Stimulated activated CD4-positive, alpha-beta T cell treated with anti-CD3 and anti-CD28 coated beads, Interleukin-1b, Interleukin-23, amount 100 ng/mL, for 4 hours (primary cell): ENCODE data around the gene RAVER2.
"Not testable (repeated sequence)": the region's sequence is repeated elsewhere in the genome, so short reads cannot be mapped to it uniquely, and the experiment has no call there.

Source experiments
- DNase-seq, 2 donors: peaks; one replicate each; pipeline ENCODE4 v3.0.0-alpha.2; 2020; ENCODE audit warnings: low read depth in 2 of 2

RAVER2 gene

DNA sequence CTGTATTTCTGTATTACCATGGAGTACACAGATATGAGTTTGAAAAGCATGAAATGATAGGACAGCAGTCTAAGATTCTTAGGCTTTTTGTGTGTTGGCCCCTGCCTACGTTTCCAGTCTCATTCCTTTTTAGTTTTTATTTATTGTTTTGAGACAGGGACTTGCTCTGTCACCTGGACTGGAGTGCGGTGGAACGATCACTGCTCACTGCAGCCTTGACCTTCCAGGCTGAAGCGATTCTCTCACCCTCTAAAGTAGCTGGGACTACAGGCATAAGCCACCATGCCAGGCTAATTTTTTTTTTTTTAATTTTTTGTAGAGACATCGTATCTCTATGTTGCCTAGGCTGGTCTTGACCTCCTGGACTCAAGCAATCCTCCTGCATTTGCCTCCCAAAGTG lies 3.8 kb downstream of the RAVER2 start:
- DNase-seq, result no peak

DNA sequence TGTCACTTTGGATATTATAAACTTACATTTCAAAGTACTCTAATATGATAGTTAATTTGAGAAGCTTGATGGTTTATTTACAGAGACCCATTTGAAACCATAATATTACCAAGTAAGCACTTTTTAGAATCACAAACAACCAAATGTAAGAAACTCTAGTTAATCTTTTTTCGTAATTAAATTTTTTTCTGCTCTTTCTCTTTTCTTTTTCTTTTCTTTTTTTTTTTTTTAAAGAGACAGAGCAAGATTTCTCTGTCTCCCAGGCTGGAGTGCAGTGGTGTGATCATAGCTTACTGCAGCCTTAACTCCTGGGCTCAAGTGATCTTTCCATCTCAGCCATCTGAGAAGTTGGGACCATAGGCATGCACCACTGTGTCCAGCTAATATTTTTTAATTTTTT lies 5.2 kb downstream of the RAVER2 start:
- DNase-seq, result no peak

DNA sequence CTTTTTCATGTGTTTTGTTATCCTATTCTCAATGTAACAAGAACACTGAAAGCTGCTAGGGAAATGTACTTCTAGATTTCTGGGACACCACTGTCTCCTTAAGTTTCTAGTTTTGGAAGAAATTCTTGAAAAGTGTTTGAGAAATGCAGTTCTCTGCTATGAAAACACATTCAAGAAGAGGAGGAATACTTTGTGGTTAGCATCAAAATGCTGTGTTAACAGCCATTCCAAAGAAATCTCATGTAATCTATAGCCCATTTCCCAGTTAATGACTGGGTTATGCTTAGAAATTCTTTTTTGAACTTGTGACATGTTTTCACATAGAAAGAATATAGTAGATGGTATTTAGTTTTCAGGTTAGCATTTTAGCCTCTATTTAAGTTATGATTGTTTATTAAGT lies 6.0 kb downstream of the RAVER2 start:
- no peak for DNase-seq

DNA sequence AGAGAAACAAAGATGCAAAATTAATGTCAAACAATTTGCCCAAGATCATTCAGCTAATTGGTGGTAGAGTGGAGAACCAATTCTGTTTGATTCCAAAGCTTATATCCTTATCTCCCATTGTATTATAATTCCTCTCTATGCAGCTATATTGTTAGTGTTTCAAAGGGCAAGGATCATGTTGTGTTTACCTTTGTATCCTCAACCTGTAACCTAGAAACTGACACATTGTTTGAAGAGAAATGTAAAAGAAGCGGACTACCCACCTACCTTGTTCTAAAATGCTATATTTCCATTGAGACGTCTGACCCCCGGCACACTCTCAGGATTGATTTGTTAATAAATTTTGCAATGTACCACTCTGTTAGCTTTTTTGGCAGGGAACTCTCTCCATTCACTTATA lies 9.3 kb downstream of the RAVER2 start:
- no peak for DNase-seq

DNA sequence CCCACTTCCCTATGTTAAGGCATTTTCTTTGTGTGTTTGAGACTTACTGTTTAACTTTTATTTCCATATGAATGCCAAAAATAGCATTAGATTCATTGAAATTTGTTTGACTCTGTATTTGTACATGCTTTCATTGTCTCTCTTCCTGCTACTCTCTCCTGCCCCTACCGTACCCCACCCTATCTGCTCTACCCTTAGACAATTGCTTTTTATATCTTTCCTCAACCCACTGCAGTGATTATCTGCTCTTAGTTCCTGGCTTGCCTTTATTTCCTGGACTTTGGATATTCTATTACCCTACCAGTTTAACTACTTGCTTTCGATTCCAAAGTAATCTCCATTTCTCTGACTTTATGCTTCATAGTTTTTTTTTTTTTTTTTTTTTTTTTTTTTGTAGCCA lies 10.5 kb downstream of the RAVER2 start:
- DNase-seq, result no peak

DNA sequence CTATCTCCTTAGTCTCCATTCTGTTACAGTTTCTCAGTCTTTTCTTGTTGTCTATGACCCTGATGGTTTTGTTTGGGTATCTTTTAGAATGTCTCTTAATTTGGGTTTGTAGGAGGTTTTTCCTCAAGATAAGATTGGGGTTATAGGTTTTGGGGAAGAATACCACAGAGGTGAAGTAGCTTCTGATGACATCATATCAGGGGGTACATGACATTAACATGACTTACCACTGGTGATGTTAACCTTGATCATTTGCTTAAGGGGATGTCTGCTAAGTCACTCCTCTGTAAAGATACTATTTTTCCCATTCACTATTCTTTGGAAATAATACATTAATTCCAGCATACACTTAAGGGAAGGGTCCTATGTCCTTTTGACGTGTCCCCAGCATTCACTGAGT lies 11.9 kb downstream of the RAVER2 start:
- no peak for DNase-seq

DNA sequence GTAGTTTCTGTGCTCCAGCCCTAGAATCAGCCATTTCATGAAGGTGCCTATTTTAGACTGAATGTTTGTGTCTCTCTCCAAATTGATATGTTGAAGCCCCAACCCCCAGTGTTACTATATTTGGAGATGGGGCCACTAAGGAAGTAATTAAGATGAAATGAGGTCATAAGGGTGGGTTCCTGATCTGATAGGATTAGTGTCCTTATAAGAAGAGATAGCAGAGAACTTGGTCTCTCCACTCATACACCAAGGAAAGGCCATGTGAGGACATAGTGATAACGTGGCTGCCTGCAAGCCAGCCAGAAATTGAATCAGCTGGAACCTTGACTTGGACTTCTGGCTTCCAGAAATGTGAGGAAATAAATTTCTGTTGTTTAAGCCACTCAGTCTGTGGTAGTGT lies 12.3 kb downstream of the RAVER2 start:
- DNase-seq, result no peak

DNA sequence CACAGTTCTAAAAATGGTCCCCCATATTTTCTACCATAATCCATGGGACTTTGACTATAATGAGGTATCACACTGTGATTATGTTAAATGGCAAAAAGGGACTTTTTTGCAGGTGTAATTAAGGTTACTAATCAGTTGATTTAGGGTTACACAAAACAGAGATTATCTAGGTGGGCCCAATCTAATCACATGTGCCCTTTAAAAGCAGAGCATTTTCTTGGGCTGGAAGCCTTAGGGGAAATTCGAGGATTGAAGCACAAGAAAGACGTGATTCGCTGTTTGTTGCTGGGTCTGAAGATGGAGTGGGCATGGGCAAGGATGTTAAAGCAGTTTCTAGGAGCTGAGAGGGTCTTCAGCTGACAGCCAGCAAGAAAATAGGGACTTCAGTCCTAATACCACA lies 13.4 kb downstream of the RAVER2 start:
- DNase-seq, result no peak

DNA sequence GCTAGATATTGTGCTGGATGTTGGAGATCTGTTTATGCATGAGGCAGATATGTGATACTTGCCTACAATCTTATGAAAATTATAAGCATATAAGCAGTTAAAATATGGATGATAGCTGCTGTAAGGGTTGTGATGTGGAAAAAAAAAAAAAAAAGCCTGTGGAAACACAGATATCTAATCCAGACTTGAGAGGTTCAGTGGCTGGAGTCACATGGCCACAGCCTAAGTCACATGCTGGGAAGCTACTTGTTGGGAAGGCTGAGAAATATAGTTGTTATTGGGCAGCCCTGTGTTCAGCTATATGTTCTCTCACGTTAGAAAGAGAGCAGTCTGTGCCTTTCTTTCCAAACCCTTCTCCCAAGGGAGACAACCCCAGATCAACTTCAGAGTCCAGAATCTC lies 15.1 kb downstream of the RAVER2 start:
- no peak for DNase-seq

DNA sequence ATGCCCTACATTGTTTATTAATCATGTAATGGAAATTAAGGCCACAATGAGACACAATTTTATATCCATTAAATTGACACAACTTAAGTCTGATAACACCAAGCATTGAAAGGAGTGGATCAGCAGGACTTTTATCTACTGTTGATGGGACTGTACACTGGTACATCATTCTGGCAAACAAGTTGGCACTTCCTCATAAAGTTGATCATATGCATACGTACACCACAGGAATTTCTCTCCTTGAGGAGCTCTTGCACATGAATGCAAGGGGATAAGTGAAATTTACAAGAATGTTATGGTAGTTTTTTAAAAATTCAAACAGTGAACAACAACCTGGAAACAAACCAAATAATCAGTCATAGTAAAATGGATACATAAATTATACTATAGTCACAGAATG lies 20.1 kb downstream of the RAVER2 start:
- DNase-seq, result no peak

DNA sequence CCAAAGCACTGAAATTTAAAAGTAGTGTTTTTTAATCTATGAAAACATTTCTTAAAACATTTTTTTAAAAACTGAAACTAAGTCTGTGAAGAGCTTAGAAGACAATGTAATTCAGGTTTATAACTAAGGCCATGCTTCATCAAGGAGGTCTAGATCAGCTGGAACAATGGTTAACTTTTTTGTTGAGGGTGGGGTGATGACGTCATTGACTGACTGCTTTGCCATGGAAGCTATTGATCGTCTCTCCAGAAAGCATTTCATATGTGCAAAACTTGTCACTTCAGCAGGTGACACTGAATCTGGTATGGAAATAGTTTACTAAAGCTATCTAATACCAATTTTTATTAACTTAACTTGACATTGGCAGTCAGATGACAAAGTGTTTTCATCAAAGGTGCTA lies 21.0 kb downstream of the RAVER2 start:
- DNase-seq, result no peak

DNA sequence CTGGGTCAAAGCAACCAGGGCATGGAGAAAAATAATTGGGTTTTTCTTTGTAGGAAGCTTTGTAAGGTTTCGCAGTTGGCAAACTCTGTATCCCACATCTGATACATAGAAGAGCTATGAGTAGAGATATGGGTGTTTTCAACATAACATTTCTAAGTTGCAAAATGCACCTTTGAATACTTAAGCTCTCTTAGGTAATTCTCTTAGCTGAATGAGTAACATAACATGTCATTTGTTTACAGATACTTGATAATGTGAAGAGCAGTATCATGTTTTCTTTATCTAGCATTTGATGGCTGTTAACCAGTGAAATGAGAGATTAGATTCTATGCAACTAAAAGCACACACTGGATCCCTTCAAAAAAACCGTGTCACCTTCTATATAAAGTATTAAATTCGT lies 21.6 kb downstream of the RAVER2 start:
- no peak for DNase-seq

DNA sequence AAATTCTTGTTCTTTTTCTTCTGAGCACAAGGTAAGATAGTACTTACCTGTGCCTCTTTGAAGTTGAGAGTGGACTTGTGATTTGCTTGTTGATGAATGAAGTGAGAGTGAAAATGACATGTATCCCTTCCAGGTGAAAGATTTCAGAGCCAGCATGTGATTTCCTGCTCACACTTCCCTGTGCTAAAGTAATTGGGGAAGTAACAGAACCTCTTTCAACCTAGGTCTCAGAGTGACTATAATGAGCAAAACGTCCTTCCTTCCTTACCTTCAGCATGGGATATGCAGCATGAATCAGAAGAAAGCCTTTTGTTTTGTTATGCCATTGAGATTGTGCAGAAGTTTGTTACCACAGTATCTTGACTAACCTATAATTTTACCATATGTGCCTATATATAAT lies 24.6 kb downstream of the RAVER2 start:
- no peak for DNase-seq

DNA sequence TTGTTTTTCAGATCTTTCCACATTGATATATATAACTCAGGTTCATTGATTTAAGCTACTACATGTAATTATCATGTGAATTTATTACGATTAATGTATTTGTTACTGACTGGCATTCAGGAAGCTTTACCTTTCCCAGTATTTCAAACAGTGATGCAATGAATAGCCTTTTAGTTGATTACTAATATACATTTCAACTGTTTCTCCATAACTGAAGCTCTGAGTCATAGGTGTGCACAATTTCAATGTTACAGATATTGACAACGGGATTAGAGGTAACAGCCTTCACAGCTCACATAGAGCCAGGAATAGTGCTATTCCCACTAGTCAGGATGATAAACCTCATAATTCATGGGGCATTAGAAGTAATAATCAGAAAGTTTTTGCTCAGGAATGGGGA lies 25.1 kb downstream of the RAVER2 start:
- DNase-seq, result no peak

DNA sequence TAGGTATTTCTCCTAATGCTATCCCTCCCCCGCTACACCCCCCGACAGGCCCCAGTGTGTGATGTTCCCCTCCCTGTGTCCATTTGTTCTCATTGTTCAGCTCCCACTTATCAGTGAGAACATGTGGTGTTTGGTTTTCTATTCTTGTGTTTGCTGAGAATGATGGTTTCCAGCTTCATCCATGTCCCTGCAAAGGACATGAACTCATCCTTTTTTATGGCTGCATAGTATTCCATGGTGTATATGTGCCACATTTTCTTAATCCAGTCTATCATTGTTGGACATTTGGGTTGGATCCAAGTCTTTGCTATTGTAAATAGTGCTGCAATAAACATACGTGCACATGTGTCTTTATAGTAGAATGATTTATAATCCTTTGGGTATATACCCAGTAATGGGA lies 28.4 kb downstream of the RAVER2 start:
- DNase-seq, result not testable (repeated sequence)

DNA sequence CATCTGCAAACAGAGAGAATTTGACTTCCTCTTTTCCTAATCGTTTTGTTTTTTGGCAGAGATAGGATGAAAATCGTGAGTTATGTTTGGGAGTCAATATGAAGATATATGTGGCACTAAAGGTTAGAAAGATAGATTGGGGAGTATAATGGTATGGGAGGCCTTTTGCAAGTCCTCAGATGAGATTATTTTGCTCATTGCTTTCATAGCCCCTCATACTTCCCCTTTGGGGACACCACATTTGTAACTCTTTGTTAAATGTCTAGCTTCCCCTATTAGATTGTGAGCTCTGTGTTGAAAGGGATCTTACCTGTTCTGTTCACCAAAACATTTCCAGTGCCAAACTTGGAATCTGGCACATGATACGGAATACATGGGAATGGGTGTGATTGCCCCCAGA lies 30.2 kb downstream of the RAVER2 start:
- no peak for DNase-seq

DNA sequence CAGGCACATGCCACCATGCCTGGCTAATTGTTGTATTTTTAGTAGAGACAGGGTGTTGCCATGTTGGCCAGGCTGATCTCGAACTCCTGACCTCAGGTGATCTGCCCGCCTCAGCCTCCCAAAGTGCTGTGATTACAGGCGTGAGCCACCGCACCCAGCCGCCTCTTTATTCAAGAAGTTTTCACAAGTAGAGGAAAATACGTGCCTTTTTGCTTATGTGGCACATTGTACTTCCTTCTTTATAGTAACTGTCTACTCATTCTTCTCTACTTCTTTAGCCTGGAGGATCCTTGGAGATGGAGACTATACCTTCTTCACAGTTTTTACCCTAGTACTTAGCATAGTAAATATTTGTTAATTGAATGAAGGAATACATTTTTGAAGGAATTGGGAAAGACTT lies 37.2 kb downstream of the RAVER2 start:
- not testable (repeated sequence) for DNase-seq

DNA sequence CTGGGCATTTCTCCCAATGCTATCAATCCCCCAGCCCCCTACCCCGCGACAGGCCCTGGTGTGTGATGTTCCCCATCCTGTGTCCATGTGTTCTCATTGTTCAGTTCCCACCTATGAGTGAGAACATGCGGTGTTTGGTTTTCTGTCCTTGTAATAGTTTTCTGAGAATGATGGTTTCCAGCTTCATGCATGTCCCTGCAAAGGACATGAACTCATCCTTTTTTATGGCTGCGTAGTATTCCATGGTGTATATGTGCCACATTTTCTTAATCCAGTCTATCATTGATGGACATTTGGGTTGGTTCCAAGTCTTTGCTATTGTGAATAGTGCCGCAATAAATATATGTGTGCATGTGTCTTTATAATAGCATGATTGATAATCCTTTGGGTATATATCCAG lies 38.0 kb downstream of the RAVER2 start:
- not testable (repeated sequence) for DNase-seq

DNA sequence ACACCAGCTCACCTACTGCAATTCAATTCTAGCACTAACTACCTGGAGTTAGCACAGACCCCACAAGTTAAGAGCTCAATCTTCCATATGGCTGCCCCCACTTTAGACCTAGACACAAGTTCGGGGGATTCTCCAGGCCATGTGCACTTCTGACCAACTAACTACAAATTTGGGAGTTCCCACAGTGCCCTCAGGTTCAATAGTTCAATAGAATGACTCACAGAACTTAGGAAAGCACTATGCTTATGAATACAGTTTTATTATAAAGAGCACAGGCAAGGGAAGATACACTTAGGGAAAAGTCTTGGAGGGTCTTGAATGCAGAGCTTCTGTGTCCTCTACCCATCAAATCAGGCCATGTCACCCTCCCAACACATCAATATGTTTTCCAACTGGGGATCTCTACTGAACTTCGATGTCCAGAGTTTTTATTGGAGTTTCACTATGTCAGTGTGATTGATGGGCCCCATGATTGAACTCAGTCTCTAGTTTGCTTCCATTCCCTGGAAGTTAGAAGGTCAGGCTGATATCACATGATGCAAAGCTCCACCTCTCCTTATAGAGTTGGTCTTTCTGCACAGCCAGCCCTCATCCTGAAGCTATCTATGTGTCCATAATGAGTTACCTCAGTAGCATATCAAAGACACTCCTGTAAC lies 46.1 kb downstream of the RAVER2 start:
- DNase-seq, result no peak

DNA sequence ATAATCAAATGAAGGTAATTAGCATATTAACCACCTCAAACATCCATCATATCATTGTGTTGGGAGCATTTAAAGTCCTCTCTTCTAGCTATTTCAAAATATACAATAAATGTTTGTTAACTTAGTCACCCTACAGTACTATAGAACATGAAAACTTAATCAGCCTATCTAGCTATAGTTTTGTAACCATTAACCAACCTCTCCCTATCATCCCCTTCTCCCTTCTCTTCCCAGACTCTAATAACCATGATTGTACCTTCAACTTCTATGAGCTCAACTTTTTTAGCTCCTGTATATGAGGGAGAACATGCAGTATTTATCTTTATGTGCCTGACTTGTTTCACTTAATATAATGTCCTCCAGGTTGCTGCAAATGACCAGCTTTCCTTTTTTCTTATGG lies 54.0 kb downstream of the RAVER2 start:
- no peak for DNase-seq

DNA sequence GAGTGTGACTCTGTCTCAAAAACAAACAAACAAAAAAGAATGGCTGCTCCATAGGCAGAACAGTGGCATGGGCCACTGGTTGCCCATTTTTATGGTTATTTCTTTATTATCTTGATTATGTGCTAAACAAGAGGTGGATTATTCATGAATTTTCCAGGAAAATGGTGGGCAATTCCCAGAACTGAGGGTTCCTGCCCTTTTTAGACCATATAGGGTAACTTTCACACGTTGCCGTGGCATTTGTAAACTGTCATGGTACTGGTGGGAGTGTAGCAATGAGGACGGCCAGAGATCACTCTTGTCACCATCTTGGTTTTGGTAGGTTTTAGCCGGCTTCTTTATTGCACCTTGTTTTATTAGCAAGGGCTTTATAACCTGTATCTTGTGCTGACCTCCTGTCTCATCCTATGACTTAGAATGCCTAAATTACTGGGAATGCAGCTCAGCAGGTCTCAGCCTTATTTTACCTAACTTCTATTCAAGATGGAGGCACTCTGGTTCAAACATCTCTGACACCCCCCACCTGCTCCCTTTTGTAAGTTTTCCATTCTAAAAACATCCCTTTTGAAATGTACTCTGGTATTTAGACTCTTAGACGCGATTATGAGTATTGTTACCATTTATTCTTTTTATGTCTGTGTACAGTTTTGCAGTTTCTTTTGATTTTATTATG lies 57.1 kb downstream of the RAVER2 start:
- DNase-seq, result no peak

DNA sequence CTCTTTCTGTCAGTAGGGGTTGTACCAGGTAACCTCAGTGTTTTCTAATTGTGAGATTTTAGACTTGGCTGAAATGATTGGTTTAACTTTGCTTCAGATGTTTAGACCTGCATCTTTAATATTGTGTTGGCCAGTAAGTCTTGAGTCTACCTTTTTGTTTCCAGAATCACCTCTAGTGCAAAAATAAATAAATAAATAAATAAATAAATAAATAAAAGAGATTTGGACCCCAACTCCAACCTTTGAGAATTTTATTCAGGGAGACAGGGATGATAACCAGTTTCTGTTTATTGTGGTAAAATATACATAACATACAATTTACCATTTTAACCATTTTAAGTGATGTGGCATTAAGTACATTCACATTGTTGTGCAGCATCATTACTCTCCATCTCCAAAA lies 64.4 kb downstream of the RAVER2 start:
- no peak for DNase-seq

DNA sequence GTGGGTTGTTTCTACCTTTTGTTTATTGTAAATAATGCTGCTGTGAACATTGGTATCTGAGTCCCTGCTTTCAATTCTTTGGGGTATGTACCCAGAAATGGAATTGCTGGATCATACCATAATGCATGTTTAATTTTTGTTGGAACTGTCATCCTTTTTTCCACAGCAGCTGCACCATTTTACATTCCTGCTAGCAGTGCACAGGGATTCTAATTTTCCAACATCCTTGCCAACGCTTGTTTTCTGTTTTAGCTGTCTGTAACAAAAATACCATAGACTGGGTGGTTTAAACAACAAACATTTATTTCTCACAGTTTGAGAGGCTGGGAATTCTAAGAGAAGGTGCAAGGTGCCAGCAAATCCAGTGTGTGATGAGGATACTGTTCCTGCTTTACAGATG lies 65.1 kb downstream of the RAVER2 start:
- DNase-seq, result no peak

DNA sequence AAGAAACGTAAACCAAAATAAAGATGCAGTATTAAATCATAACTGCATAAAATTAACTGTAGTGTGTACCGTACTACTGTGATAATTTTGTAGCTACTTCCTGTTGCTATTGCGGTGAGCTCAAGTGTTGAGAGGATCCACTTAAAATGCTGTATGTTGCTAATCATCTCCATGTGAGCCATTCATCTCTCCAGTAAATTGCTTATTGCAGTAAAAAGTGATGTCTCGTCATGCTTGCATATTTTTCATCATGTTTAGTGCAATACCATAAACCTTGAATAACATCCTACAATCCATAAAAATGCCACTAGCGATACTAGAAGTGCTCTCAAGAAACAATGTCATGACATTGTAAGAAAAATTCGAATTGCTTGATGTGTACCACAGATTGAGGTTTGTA lies 66.3 kb downstream of the RAVER2 start:
- no peak for DNase-seq
